DMS53 treated with DMSO at 0.1 percent for 48 hours (cell line): Measurements from ENCODE around the gene FADS2.
"Not testable (repeated sequence)": the region's sequence is repeated elsewhere in the genome, so short reads cannot be mapped to it uniquely, and the experiment has no call there.

ENCODE experiments used
- DNase-seq: peaks from one replicate; lab custom pipeline; 2025; ENCODE audit not compliant: unreplicated experiment; lab: John Stamatoyannopoulos, UW

Gene FADS2

DNA sequence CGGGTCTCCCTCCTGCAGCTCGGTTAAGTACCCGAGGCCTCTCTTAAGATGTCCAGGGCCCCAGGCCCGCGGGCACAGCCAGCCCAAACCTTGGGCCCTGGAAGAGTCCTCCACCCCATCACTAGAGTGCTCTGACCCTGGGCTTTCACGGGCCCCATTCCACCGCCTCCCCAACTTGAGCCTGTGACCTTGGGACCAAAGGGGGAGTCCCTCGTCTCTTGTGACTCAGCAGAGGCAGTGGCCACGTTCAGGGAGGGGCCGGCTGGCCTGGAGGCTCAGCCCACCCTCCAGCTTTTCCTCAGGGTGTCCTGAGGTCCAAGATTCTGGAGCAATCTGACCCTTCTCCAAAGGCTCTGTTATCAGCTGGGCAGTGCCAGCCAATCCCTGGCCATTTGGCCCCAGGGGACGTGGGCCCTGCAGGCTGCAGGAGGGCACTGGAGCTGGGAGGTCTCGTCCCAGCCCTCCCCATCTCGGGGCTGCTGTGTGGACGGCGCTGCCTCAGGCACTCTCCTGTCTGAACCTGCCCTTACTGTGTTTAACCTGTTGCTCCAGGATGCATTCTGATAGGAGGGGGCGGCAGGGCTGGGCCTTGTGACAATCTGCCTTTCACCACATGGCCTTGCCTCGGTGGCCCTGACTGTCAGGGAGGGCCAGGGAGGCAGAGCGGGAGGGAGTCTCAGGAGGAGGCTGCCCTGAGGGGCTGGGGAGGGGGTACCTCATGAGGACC lies 38.3 kb downstream of the FADS2 start:
- no peak for DNase-seq

GRCh38 chr11:61866958-61867343 lies 38.9 kb downstream of the FADS2 start:
- no peak for DNase-seq

GRCh38 chr11:61868571-61869428 lies 40.7 kb downstream of the FADS2 start:
- no peak for DNase-seq

- DNase-seq: no peak
Measured at GRCh38 chr11:61869429-61869707, 41.3 kb downstream of the FADS2 start.

DNA sequence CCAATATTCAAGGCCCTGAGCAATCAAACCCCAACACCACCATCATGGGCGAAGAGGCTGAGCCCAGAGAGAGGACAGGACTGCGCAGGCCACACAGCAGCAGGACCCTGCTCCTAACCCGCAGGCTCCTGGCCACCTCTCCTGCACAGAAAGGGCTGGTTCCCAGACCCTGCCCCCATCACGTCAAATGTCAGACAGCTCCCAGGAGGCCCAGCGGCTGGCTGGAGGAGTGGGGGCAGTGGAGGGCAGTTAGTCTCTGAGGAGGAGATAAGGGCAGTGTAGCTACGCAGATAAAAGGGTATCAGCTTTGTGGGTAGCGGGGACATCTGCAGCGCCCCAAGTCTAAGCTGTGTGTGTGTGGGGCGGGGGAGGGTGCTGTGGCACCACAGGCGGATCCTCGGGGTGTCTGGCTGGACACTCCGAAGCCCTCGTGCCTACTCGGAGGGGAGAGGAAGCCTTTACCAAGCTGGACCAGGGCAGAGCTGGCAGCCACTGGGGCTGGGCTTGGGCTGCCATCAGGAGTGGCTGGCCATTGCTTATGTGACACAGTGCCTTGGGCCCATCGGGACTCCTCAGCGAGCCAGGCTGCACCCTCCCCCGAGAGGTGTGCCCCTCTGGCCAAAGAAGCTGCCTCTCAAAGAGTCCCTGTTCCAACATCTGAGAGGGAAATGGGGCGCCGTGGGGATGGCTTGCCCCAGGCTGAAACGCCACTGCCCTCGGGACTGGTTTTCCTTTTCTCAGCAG lies 41.8 kb downstream of the FADS2 start:
- no peak for DNase-seq

DNA sequence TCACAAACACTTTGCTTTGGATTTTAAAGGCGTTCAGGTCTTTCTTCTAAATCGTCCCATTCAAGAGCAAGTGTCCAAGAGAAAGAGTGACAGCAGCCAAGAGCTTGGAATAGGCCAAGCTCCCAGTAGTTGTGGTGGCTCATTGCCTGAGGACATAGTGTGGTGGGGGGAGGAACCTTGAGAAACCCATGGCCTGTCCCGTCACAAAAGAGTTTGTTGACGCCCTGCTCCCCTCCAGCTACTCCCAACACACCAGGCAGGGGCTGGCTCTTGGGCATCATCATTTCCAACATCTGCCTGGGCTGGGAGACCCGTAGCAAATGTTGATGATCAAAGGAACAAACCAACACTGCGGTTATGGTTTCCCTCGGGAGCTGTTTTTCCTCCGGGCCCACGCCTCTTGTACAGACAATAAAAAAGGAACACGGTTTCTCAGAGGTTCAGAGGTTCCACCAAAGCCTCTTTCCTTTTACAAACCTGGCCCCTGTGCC lies 42.5 kb downstream of the FADS2 start:
- no peak for DNase-seq

DNA sequence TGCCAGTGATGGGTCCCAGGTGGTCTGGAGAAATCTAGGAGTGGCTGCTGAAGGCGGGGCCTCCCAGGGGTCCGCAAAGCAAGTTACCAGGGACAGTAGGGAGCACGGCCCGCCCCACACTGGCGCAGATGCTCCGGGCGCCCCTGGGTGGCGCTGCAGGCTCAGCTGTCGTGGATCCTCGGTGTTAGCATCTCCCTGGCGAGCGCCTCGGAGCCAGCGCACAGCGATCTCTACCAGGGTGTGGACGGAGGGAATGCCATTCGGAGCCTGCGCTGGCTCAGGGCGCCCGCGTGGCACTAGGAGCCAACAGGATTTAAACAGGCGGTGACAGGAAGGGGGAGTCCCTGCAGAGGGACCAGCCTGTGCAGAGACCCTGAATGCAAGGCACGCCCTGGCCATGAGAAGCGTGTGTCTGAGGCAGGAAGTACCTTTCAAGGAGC lies 43.1 kb downstream of the FADS2 start:
- peak; percentile 65 for DNase-seq

DNA sequence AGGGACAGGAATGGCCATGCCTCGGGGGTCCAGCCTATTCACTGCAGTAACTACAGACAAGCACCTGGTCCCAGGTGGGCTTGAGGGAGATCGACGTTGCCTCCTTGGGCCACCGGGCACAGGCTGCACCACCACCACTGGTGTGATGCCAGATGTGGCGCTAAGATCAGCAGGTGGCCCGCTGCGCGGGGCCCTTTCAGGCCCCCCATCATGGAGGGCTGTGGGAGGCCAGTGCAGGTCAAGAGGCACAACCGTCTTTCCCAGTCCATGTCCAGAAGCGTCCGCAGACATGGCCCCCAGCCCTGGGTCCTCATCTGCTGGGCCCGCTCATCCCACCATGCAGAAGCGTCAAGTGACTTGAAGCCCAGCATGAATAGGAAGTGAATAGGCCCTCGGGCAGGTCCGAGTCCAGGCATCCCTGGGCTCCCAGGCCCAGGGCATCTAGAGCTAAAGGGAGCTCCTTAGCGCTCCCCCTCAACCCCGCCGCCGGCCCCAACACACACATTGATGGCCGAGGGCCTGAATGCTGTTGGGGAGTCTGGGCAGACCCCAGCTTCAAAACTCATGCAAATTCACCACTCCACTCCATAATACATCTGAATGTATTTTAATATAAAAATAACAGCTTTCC lies 45.0 kb downstream of the FADS2 start:
- DNase-seq: no peak

DNA sequence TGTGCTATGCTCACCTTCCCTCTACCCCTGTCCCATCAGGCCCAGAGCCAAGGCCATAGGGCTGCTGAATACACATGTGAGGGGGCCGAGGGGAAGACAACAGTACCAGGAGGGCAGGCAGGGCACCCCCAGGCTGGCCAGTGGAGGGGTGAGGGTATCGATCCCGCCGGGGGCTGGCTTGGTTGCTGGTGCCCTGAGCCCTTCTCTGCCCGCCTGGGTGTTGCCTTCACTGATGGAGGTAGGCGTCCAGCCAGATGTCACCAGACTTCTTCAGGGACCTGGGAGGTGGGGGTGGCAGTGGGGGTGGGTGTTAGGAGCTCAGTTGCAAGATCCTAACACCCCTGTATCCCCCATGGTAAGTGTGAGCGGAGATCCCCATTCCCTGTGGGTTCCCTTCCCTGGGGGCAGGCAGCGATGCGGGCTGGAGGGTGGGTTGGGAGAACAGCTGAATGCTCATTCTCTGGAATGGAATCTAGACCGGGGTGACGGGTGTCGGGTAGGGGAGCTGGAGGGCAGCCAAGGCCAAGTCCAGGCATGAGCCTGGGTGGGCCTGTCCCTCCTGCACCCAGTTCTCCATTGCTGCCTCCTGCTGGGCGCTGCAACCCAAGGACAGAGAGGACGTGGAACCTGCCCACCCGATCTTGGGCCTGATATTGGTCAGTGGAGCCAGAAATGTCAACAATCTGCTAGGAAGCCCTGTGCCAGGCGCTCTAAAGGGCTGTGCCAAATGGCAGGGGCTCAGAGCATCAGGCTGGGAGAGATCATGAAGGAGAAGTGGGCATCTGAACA lies 45.7 kb downstream of the FADS2 start:
- DNase-seq: no peak

DNA sequence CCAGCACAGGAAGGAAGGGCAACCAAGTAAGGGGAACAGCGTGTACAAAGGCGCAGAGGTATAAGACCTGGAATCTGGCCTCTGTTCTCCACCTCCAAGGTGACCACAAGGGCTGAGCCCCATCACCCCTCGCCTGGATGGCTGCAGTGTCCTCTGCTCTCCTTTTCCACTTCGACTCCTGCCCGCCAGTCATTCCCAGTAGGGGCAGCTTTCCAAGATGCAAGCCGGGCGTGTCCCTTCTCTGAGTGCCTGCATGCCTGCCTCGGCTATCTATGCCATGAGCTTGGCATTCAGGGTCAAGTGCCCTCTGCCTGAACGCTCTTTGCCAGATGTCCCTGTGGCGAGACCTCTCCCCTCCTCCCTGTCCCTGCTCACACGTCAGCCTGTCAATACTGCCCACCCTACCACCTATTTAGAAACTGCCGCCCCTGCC lies 46.3 kb downstream of the FADS2 start:
- no peak for DNase-seq

DNA sequence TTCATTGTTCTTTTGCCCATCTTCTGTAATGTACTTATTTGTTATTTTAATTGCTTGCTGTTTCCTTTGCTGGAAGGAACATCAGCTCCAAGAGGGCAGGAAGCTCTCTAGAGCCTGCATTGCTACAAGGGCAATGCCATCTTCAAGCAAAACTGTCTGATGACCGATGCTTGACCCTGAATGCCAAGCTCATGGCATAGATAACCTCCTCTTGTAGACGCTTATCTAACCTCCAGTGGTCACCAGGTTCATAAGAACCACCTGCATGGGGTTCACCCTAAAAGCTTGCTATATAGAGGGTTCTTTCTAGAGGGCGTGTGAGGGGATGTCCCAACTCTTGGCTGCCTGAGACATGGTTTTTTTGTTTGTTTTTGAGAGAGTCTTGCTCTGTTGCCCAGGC lies 46.8 kb downstream of the FADS2 start:
- no peak for DNase-seq

- no peak for DNase-seq
Measured at GRCh38 chr11:61875698-61876097, 47.6 kb downstream of the FADS2 start.

GRCh38 chr11:61879152-61879551 lies 51.1 kb downstream of the FADS2 start:
- no peak for DNase-seq

GRCh38 chr11:61880031-61880430 lies 51.9 kb downstream of the FADS2 start:
- no peak for DNase-seq

DNA sequence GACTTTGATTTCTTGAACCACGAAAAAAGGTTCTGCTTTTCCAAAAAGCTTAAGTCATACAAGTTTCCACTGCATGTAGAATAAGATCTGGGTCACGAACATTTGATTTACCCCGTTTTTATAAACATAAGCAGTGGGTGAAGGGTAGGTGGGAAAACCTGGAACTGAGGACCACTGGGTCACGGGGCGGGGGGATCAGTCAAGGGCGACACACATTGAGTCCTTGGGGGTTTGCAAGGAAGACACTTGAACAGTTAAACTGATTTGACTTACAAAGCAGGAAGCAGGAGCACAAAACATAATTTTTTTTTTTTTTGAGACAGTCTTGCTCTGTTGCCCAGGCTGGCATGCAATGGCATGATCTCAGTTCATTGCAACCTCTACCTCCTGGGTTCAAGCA lies 52.4 kb downstream of the FADS2 start:
- DNase-seq: no peak

GRCh38 chr11:61881397-61881796 lies 53.3 kb downstream of the FADS2 start:
- no peak for DNase-seq

- DNase-seq: not testable (repeated sequence)
Measured at GRCh38 chr11:61882267-61882666, 54.2 kb downstream of the FADS2 start.

- no peak for DNase-seq
Measured at GRCh38 chr11:61882879-61883278, 54.8 kb downstream of the FADS2 start.

DNA sequence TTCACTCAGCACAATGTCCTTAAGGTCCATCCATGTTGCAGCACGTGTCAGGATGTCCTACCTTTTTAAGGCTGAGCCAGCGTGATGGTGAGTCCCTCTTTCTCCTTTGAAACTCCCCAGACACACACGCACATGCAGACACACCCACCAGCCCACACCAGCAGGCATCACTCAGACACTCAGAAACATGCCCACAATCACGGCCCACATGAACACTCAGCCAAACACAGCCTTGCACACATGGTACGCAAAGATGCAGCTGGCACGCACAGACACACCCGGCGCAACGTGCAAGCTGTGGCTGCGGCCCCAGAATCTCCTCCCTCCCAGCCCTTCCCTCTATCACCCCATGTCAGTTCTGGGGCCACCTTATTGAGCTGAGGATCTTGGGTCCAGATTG lies 55.2 kb downstream of the FADS2 start:
- DNase-seq: no peak

DNA sequence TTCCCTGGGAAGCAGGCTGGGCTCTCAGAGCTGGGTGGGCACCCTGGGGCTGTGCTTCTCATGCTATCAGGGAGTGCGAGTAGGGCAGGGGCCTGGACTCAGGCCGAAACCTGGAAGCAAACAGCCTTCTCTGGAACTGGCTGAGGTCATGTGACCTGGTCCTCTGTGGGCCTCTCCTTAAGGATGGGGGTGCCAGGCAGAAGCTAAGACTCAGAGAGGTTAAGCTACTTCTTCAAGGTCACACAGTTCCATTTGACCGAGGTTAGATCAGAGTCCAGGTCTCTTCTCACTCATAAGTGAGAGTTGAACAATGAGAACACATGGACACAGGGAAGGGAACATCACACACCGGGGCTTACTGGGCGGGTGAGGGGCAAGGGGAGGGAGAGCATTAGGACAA lies 55.8 kb downstream of the FADS2 start:
- DNase-seq: no peak
